GM19351 (cell line): ENCODE data around the gene PRSS35.
"Not testable (repeated sequence)": the region's sequence is repeated elsewhere in the genome, so short reads cannot be mapped to it uniquely, and the experiment has no call there.

ENCODE experiments used
- ATAC-seq: cut with Tn5 transposase; IDR thresholded peaks from one replicate; pipeline ENCODE4 v1.9.1; 2021; ENCODE audit warnings: mild to moderate bottlenecking, moderate library complexity; ENCODE audit not compliant: unreplicated experiment

The PRSS35 gene

DNA sequence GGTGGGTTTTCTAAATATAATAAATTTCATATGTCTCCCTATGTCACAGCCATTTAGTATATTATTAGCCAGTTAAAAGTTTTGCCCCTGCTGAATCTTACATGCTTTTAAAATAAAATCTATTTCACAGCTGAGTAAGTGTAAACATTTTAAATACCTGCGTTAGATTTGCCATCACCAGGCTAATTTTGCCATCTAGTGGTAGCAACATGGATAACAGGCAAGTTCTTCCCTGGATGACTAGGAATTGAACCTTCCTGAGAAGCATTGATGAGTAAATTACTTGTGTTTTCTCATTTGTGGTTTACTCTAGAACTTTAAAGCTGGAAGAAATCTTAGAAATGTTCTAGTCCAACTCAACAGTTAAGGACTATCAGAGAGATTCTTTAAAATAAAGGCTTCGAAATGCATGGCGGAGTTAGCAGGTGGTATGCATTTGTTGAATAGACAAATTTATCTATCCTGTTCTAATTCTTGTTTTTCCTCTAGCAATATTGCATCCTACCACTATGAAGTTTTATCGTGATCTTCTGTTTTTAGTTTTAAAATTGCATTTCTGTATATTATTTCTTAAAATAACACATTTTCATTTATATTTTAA lies 2.6 kb downstream of the PRSS35 start:
- ATAC-seq, result peak; percentile 63

DNA sequence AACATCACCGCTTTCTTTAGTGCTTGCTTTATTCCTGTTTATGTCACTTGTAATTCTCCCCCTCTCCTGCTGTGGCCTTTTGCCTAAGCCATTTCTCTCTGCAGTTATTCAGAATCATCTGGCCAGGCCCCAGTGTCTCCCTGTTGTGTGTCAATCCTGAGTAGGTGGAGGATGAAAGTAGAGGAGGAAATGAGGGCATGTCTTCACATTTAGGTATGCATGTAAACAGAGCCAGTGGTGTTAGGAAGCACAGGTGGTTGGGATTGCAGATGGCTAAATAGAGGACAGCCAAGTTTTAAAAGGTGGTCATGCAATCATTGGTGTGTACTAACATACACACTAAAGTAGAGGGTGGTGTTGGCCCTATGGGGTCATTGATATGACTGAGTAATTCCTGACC lies 5.2 kb downstream of the PRSS35 start:
- ATAC-seq, result no peak

DNA sequence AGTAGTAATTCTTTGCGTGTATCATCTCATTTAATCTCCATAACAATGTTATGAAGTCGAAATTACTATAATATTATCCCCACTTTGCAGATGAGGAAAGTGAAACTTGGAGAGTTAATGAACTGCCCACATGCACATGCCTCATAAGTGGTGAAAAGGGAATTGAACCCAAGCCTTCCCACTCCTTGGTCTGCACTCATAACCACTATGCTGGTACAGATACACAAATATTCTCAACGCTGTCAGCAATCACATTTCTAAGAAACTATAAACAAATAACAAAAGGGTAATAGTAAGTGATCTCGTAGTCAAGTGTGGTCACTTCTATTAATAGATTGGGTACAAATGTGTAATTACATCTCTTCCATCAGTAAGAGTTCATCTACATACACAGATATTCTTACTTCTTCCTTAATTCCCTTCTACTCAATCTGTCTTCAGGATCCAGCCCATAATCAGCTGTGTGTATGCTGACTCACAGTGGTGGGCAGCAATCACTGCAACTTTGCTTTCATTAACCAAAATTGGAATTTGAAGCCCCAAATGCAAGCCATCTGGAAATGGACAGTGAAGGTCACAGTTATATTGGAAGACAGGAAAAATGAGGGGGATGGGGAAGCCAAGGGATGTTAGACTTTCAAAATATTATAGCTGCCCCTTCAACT lies 6.6 kb downstream of the PRSS35 start:
- ATAC-seq, result no peak

DNA sequence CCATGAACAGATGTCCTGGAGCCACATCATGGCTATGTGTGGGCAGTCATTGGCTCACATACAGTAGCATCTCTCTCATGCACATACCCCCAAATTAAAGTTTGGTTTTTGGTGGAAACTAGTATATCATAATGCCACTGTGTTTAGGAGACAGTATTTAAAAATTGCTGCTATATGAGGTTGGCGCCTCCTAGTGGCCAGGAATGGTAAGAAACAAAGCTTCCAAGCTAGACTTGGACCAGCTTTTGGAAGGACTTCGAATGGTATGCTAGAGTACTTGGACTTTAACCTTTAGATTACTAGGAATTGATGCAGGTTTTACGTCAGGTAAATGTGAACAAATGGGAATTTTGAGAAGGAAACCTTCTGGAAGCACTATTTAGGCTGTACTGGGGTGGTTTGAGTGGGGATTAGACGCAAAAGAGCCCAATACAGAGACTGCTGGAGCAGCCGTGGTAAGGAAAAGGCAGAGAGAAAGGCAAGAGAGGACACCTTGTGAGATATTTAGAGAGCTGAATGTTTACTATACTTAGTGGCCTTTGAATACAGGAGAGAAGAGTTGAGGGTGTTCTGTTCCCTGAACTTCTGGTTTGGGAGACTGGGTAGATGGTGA lies 23.8 kb downstream of the PRSS35 start:
- peak; percentile 88 for ATAC-seq

DNA sequence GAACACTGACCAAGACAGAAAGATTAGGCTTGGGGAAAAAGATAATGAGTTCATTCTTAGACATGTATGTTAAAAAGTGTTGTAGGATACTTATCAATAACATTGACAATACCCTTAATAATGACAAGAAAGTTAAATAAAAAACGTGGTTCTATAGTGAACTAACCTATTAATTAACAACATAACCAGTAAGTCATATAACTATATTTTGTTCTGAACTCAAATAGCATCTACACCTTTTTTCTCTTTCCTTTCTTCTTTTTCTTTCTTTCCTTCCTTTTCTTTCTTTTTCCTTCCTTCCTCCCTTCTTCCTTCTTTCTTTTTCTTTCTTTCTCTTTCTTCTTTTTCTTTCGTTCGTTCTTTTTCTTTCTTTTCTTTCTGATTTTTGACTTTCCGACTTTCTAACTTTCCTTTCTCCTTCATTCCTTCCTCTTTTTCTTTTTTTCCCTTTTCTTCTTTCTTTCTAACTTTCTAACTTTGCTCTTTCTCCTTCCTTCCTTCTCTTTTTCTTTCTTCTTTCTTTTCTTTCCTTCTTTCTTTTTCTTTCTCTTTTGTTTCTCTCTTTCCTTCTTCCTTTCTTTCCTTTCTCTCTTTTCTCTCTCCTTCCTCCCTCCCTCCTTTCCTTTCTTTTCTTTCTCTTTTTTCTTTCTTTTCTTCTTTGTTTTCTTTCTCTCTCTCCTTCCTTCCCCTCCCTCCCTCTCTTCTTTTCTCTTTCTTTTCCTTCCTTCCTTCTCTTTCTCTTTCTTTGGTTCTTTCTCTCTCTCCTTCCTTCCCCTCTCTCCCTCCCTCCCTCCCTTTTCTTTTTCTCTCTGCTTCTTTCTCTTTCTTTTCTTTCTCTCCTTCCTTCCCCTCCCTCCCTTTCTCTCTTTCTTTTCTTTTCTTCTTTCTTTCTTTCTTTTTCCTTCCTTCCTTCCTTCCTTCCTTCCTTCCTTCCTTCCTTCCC lies 24.6 kb downstream of the PRSS35 start:
- no peak for ATAC-seq

DNA sequence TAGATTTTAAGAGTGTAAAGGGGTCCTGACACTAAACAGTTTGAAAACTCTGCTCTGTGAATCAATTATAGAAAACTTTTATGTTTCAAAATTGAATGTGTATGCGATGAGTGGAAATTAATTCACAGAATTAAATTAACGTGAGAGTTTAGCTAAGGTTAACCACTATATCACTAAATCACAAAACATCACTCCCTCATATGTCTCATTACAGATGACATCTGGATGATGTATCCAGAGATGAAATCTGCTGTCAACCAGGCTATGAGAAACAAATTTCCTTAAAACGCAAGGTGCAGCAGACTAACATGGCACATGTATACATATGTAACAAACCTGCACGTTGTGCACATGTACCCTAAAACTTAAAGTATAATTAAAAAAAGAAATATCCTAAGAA lies 27.3 kb downstream of the PRSS35 start:
- no peak for ATAC-seq

DNA sequence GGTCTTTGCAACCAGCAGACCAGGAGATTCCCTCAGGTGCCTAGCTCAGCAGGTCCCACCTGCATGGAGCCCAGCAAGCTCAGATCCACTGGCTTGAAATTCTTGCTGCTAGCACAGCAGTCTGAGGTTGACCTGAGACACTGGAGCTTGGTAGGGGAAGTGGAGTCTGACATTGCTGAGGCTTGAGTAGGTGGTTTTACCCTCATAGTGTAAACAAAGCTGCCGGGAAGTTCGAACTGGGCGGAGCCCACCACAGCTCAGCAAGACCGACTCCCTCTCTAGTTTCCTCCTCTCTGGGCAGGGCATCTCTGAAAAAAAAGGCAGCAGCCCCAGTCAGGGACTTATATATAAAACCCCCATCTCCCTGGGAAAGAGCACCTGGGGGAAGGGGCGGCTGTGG lies 34.3 kb downstream of the PRSS35 start:
- no peak for ATAC-seq

DNA sequence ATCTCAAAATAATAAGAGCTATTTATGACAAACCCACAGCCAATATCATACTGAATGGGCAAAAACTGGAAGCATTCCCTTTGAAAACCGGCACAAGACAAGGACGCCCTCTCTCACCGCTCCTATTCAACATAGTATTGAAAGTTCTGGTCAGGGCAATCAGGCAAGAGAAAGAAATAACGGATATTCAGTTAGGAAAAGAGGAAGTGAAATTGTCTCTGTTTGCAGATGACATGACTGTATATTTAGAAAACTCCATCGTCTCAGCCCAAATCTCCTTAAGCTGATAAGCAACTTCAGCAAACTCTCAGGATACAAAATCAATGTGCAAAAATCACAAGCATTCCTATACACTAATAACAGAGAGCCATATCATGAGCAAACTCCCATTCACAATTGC lies 38.1 kb downstream of the PRSS35 start:
- ATAC-seq, result not testable (repeated sequence)

- ATAC-seq, result not testable (repeated sequence)
These were observed 39.4 kb downstream of the PRSS35 start for GRCh38 chr6:83551748-83552147.

- ATAC-seq, result no peak
These were observed 44.5 kb downstream of the PRSS35 start for GRCh38 chr6:83556871-83557270.

- ATAC-seq, result no peak
These were observed 46.6 kb downstream of the PRSS35 start for GRCh38 chr6:83558975-83559374.

GRCh38 chr6:83571663-83572185 lies 59.4 kb downstream of the PRSS35 start:
- not testable (repeated sequence) for ATAC-seq

DNA sequence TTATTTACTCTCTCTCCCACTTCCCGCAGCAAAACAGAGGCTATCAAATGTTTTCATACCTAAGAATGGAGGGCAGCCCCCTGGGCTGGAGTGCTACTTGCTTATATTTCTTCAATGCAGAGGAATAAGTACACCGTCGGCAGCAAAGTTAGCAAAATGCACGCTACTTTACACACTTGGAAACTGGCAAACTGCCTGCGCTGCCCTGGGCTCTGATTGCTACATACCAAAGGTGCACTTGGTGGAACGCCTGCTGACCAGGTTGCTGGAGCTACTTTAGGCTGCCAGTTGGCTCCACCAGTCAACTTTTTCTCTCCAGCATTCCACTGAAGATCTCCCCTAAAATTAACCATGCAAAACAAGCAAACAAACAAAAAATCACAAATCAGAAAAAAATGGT lies 62.4 kb downstream of the PRSS35 start:
- no peak for ATAC-seq
